HPDE6-E6E7 (cell line): ENCODE data around the gene ZNF443.
"Not testable (repeated sequence)": the region's sequence is repeated elsewhere in the genome, so short reads cannot be mapped to it uniquely, and the experiment has no call there.

Experiments used
- DNase-seq: peaks from one replicate; pipeline ENCODE4 v3.0.0; 2011; ENCODE audit warnings: missing footprints; ENCODE audit errors: extremely low spot score

Gene ZNF443

DNA sequence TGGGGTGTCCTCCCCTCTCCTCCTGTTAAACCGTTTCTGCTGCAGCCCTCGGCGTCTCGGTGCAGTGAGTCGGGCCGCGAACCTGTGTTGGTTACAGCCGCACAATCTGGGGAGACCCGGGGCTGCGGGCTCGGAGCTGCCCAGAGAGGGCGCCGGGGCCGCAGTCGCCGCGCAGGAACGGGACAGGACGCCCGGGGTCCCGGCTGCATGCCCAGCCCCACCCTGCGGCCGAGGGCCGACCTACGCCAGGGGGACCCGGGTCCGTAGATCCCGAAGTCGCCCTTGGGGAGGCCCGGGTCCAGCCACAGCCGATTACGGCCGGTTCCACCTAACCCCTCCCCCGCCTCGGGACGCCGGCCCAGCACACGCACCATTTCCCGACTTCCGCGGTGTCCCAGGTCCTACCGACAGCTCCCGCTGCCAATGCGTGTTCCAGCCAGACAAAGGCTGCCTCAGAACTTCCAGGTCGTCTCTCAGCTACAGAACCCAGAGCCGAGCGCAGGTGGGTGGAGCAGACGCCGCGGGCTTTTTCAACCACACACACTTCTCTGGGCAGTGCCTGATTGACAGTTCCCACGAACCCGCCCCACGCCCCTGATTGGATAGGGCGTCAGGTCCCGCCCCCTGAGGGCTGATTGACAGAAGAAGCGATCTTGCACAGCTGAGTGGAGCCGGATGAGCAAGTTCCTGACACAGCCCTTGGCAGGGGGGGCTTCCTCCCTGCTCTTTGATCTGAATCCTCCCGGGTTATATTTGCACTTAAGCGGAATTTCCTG, at the start of gene ZNF443:
Gene ZNF443 (minus strand): TSS at position 481 of the 776 bp plus-strand sequence. CDS start 107 bp downstream, at position 374.
- peak; percentile 87 for DNase-seq

DNA sequence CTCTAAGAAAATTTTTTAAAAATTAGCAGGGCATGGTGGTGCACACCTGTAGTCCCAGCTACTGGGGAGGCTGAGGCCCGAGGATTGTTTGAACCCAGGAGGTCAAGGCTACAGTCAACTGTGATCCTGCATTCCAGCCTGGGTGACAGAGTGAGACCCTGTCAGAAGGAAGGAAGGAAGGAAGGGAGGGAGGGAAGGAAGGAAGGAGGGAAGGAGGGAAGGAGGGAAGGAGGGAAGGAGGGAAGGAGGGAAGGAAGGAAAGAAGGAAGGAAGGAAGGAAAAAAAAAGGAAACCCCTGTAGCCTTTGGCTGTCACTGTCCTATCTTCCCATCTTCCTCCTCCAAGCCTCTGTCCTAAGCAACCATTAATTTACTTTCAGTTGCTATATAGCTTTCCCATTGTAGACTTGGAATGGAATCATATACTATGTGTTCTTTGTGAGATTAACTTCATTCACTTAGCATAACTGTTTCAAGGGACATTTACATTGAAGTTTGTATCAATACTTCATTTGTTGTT, 45.5 kb upstream of the ZNF443 start:
- not testable (repeated sequence) for DNase-seq

GRCh38 chr19:12485571-12485970, 44.8 kb upstream of the ZNF443 start:
- DNase-seq: no peak

DNA sequence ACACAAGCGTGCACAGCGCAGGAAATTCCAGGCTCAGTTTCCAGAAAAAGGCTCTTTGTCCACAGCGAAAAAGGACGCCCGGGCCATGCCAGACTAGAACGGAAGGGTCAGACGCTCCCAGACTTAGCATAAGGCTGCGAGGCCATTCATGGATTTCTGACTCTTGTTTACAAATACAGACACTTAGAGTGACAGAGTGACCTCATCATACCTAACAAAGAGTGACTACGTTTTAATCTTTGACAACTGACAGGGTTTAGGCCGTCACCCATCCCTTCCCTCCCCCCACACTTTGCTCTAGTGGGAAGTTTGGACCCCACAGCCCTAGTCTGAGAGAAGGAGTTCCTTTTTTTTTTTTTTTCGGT, 44.2 kb upstream of the ZNF443 start:
- no peak for DNase-seq

- DNase-seq: peak; percentile 64
Measured at GRCh38 chr19:12484371-12485051, 43.7 kb upstream of the ZNF443 start, which contains the start of gene ZNF709. Gene ZNF709, minus strand, starts transcription at chr19:12484816. Its CDS starts 159 bp downstream, at chr19:12484657.

DNA sequence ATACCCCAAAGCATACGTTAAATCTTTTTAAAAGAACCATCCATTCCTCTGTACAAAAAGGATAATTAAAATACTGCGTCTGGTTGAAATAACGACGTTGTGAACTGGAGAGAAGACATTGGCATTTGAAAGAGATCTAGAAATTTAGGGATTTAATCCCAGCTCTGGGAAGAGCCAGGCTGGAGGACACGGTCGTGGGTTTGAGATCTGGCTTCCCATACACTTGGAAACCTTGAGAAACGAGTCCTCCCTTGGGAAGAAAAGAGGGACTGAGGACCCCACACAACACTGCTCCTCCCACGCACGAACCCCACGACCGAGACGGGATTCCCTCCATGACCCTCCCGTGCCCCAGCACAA, 43.2 kb upstream of the ZNF443 start:
- DNase-seq: no peak

GRCh38 chr19:12482509-12482886, 41.7 kb upstream of the ZNF443 start:
- no peak for DNase-seq

DNA sequence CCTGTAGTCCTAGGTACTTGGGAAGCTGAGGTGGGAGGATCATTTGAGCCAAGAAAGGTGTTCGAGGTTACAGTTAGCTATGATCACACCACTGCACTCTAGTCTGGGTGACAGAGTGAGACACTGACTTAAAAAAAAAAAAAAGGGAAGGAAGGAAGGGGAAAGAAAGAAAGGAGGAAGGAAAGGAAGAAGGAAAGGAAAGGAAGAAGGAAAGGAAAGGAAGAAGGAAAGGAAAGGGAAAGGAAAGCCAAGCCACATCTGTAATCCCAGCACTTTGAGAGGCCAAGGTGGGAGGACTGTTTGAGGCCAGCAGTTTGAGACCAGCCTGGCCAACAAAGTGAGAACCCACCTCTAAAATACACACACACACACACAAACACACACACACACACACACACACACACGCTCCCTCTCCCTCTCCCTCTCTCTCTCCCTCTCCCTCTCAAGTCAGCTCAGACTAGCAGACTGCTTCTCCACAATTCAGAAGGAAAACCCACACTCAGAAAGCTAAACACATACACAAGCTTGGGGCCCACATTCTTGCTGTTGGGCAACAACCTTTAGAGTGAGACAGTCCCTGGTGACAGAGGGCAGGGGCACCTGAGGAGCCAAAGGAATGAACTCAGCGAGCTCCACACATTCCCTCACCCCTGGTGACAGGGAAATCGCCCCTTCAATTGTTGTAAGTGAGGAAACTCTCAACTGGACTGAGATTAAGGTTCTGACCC, 41.1 kb upstream of the ZNF443 start:
- DNase-seq: no peak

DNA sequence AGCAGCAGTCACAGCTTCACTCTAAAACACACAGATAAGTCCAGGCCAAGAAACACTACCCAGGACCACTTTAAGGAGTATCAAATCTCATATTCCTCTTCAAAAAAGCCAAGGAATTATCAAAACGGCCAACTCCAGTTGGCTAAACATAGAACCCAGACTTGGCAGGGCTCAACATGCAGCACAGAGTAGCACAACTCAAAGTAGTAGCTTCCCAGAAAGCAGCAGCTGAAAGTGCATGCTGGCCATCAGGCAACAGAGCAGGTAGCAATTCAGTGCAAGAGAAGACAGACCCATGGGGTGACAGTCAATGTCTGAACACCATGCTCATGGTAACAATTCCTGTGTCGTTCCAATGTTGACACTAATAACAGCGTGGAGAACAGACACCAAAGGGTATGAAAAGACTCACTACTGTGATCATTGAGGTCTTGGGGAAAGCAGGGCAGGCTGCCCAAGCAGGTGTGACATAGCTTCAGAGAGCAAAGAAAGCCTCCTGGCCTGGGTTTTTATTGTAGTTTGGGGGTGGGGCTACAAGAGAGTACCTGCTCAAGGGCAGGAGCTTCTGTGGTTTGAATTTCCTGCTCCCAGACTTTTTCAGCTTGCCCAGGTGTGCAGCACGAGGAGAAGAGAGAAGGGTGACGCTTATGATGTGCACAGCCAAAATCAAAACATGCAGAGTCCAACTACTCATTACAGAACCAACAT, 37.6 kb upstream of the ZNF443 start:
- no peak for DNase-seq

DNA sequence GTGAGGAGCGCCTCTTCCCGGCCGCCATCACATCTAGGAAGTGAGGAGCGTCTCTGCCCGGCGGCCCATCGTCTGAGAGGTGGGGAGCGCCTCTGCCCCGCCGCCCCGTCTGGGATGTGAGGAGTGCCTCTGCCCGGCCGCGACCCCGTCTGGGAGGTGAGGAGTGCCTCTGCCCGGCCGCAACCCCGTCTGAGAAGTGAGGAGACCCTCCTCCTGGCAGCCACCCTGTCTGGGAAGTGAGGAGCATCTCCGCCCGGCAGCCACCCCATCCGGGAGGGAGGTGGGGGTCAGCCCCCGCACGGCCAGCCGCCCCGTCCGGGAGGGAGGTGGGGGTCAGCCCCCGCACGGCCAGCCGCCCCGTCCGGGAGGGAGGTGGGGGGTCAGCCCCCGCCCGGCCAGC, 26.8 kb upstream of the ZNF443 start:
- DNase-seq: not testable (repeated sequence)

GRCh38 chr19:12465211-12465610, 24.4 kb upstream of the ZNF443 start:
- DNase-seq: no peak

GRCh38 chr19:12464769-12465168, 23.9 kb upstream of the ZNF443 start:
- DNase-seq: no peak

DNA sequence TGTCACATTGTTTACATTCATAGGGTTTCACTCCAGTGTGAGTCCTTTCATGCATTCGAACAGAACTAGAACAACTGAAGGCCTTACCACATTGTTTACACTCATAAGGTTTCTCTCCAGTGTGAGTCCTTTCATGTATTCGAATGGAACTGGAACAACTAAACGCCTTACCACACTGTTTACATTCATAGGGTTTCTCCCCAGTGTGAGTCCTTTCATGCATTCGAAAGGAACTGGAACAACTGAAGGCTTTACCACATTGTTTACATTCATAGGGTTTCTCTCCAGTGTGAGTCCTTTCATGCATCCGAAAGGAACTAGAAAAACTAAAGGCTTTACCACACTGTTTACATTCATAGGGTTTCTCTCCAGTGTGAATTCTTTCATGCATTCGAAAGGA, 23.3 kb upstream of the ZNF443 start:
- DNase-seq: not testable (repeated sequence)

- DNase-seq: no peak
Measured at GRCh38 chr19:12453495-12453894, 12.7 kb upstream of the ZNF443 start.

- DNase-seq: no peak
Measured at GRCh38 chr19:12450844-12451243, 10.0 kb upstream of the ZNF443 start.

- no peak for DNase-seq
Measured at GRCh38 chr19:12448808-12449207, 8.0 kb upstream of the ZNF443 start.

DNA sequence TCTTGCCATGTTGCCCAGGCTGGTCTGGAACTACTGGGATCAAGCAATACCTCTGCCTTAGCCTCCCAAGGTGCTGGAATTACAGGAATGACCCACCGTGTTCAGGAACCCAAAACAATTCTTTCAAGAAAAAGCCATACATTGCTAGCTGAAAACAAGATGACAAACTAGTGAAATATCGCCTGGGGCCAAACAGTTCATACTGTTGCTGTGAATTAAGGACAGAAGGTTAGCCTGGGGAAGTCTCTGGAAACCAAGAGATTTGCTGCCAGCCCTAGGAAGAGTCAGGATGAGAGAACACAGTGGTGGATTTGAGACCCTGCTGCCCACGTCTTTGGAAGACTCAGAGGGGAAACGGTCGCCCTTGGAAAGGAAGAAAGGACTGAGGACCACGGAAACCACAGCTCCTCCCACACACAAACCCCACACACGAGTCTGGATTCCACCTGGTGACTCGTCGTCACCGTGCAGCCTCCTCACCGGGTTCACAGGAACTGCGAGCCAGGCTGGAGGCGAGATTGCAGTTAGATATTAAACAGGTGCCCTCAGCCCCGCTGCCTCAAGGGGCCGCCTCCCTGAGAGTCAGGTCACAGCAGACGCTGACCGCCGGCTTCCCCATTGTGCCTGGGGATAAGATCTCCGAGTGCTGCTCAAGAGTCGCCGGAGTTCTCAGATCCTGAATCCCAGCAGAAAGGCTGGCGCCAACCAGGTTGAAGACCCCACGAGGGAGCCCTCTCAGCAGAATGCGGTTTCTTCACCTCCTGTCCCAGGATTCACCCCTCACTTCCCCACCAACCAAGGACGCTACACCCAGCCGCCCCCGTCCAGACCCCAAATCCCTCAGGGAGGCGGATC, 908 bp downstream of the ZNF443 start:
- not testable (repeated sequence) for DNase-seq

DNA sequence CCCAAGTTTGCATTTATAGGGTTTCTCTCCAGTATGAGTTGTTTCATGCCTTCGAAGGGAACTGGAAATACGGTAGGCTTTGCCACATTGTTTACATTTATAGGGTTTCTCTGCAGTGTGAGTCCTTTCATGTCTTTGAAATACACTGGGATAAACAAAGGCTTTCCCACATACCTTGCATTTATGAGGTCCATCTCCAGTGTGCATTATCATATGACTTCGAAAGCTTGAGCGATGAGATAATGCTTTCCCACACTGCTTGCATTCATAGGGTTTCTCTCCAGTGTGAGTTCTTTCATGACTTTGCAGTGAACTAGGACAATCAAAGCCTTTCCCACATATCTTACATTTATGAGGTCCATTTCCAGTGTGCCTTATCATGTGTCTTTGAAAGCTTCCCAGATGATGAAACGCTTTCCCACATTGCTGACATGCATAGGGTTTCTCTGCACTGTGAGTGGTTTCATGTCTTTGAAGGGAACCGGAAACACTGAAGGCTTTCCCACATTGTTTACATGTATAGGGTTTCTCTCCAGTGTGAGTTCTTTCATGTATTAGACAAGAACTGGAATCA, 10.0 kb downstream of the ZNF443 start:
- not testable (repeated sequence) for DNase-seq

- DNase-seq: no peak
Measured at GRCh38 chr19:12425888-12426274, 14.9 kb downstream of the ZNF443 start.

DNA sequence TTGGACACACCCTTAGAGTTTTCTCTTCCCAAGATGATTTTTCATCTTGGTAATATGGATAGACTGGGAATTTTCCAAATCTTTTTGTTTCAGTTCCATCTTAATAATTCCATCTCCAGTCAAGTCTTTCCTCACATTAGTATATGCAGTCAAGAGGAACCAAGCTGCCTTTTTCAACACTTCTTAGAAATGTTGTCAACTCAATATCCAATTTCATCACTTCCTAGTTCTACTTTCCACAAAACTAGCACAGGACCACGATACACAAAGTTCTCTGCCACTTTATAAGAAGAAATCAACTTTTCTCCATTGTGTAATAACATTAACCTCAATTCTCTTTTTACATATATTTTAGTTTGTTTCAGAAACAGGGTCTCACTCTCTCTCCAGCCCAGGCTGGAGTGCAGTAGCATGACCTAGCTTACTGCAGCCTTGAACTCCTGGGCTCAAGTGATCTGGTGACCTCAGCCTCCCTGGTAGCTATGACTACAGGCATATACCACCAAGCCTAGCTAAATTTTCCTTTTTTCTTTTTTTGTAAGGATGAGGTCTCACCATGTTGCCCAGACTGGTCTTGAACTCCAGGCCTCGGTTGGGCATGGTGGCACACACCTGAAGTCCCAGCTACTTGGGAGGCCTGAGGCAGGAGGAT, 15.5 kb downstream of the ZNF443 start:
- DNase-seq: no peak
